Measurements from ENCODE around the gene SLC23A3.

Gene SLC23A3

GRCh38 chr2:219140722-219141121 lies 29.1 kb downstream of the SLC23A3 start:
- no peak for FAIRE-seq

DNA sequence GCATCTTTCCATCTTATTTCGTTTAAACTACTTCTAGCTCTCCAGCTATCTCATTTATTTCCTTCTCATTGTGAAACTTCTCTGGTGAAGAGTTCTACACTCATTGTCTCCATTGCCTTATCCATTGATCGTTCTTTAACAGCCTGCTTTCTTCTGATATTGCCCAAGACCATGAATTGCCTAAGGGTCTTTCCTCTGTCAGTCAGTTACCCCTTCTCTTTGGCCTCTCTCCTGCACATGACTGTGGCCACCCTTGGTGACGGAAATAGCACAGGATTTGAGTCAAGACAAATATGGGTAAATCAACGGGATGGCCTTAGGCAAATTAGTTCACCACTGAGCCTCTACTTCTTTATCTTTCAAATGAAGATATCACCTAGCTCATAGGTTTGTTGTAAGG lies 35.9 kb downstream of the SLC23A3 start:
- no peak for FAIRE-seq

DNA sequence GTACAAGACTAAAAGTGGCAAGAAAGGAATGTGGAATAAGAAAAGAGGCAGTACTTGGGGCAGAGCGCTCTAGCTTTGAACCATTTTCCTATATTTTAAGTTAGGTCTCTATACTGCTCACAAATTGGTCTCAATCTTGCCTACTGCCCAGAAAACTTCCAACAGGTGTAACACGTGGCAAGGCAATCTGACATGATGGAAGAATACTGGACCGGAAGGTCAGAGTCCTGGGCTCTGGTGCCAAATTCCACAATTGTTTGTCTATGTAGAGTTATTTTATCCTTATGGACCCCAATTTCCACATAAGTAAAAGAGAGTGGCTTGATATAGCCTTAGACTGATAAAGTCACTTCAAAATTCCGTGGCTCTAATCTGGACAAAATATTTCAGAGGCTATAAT lies 38.1 kb downstream of the SLC23A3 start:
- no peak for FAIRE-seq

- FAIRE-seq: no peak
Measured at GRCh38 chr2:219131327-219131726, 38.5 kb downstream of the SLC23A3 start.

- no peak for FAIRE-seq
Measured at GRCh38 chr2:219129589-219129988, 40.2 kb downstream of the SLC23A3 start.

DNA sequence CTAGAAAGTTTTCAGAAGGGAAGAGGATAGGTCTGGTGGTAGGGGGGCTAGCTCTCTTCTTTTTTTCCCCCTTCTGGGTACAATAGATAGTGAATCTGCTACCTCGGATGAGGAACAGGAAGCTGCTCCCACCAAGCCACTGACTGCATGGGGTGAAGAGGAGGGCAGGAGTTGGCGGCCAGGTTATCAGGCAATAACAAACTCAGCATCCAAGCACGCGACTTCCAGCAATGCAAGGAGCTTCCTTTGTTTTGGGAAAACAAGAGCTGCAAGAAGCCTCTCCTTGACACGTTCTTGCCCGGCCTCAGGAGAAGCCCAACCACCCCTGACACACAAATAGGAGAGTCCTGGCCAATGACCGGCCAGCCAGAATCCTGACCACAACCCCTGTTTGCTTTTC lies 41.4 kb downstream of the SLC23A3 start:
- FAIRE-seq: no peak

GRCh38 chr2:219127037-219127635 lies 42.7 kb downstream of the SLC23A3 start:
- FAIRE-seq: no peak

DNA sequence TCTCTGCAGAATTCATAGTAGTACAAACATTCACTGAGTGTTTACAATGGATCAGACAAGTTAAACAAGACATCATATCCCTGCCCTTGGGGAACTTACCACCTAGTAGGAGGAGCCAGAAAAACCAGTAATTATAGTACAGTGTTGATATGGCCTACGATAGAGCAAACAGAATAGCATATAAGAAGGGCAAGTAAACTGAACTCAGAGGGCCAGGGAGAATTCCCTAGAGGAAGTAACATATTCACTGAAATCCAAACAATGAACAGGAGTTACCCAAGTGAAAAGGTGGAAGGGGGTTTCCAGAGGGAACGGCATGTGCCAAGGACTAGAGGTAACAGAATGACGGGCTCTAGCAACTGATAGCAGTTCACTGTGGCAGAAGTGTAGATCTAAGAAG lies 43.3 kb downstream of the SLC23A3 start:
- no peak for FAIRE-seq

- FAIRE-seq: no peak
Measured at GRCh38 chr2:219125886-219126270, 44.0 kb downstream of the SLC23A3 start.

DNA sequence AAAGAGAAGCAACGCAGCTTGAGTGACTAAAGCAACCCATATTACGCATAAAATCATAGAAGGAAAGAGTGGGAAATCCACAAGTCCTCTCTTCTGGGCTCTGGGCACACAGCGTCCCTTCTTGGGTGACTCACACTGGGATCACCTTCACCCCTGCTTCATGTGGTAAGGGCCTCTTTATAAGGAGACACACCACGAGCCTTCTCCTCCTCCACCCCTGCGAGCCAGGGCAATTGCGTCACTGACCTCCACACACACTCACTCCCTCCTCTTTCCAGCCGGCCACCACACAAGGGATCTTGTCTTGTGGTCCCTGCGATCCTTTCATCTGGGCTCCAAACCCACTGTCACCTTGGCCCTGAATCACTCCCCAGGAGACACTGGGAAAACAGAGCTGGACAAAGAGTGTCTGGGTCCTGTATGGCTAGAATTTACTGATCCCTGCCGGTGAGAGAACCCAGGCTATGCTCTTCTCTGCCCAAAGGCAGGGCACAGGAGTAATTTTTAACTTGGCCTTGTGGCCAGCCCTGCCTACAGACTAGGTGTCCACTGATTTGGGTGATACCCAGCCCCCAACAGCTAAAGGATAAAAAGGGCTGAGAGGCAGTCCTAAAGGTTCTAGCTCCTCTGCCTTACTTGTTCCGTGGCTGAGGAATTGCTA lies 44.5 kb downstream of the SLC23A3 start:
- FAIRE-seq: no peak

GRCh38 chr2:219124381-219125110 lies 45.3 kb downstream of the SLC23A3 start:
- FAIRE-seq: no peak

DNA sequence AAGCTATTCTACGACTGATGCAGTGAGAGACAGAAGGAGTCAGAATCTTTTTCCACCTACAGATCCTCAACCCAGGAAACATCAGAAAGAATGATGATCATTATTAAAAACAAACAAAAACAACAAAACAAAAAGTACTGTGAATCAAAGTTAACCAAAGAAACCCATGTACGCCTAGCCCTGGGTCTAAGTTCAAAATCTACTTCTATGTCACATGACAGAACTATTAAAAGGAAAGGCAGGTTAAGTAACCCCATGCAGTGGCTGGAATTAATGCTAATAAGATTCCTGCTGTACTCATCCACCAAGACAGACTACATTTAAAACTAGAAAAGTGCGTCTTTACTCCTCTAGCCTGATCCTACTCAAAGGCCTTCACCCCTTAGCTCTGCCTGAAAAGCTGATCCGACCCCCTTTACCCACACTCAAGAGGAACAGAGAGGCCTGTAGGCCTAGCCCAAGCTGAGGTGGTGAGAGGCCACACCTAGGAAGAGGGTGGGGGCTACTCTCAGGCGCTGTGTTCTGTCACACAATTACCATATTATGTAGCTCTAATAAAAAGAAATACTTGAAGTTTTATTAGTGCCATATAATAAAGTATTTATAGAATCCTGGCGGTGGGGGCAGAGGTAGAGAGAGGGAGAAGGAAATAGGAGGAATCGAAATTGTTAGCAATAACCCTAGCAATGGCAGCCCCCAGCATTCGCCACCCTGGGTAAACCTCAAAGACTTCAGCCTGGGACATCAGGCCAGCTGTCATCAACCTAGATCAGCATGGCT lies 46.3 kb downstream of the SLC23A3 start:
- no peak for FAIRE-seq

GRCh38 chr2:219122202-219122980 lies 47.4 kb downstream of the SLC23A3 start:
- FAIRE-seq: no peak

DNA sequence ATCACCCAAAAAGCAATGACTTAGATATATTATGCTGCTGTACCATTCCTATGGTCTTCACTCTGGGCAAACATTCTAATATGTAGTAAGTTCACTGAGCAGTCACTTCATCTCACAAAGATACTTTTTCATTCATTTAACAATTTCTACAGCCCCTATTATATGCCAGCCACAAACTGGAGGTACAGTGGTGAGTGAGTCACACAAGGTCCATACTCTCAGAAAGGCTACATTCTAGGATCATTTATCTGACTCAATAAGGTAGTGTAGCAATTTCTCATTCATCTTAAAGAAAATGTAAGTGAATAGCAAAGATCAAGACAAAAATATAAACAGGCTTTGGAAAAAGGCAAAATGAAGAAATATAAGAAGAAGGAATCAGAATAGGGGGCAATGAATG lies 49.7 kb downstream of the SLC23A3 start:
- FAIRE-seq: no peak

- peak; percentile 33 for FAIRE-seq
Measured at GRCh38 chr2:219119422-219120043, 50.3 kb downstream of the SLC23A3 start.

- no peak for FAIRE-seq
Measured at GRCh38 chr2:219118504-219118903, 51.3 kb downstream of the SLC23A3 start.

DNA sequence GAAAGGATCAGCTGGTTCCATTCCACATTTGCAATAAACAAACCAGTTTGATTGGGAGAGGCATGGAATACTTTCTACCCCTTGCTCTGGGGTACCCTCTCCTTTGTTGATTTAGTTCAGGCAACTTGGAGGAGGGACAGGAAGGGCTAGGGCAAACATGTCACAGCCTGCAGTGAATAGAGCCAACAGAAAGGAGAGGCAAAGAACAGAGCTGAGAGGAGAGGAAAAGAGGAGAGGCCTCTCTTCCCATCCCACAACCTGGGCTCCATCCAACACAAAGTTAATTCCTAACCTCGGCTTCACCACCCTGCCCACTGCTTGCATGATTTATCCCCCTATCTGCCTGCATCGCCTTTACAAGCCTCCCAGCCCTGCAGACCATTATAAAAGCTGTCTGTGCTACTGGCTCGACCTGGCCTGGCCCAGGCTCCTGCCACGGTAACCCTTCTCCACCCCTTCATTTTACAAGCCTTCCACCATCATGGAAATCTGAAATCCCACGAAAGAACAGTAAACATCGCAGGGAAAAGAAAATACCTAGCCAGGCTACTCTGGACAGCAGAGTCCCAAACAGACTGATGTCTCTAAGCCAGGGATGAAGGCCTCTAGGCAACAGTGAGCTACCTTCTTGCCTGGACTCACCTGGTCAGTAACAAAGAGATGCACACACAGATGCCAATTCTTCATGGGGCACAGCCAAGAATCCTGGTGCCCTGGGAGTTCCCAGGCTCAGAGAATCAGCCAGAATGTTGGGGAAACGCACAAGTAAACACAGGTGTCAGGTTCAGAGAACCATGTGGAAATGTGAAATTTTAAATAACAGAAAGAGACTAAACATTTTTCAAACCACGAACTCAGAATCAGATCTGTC lies 52.8 kb downstream of the SLC23A3 start:
- no peak for FAIRE-seq

- no peak for FAIRE-seq
Measured at GRCh38 chr2:219112651-219113338, 57.0 kb downstream of the SLC23A3 start.

- no peak for FAIRE-seq
Measured at GRCh38 chr2:219112062-219112406, 57.8 kb downstream of the SLC23A3 start.

All from G401.6 (cell line).